ENCODE measurements around the gene DNTTIP2.
"Not testable (repeated sequence)": the region's sequence is repeated elsewhere in the genome, so short reads cannot be mapped to it uniquely, and the experiment has no call there.

Gene DNTTIP2

GRCh38 chr1:93877529-93877928 lies 1.5 kb downstream of the DNTTIP2 start:
- no peak for DNase-seq (ENCODE audit: low read depth, low spot score)

GRCh38 chr1:93876244-93876643 lies 2.8 kb downstream of the DNTTIP2 start:
- DNase-seq (ENCODE audit: low read depth, low spot score) = no peak

GRCh38 chr1:93874025-93874651 lies 4.9 kb downstream of the DNTTIP2 start:
- DNase-seq (ENCODE audit: low read depth, low spot score) = no peak

- no peak for DNase-seq (ENCODE audit: low read depth, low spot score)
Measured at GRCh38 chr1:93871366-93871765, 7.6 kb downstream of the DNTTIP2 start.

- no peak for DNase-seq (ENCODE audit: low read depth, low spot score)
Measured at GRCh38 chr1:93869653-93870052, 9.4 kb downstream of the DNTTIP2 start.

GRCh38 chr1:93868492-93868891 lies 10.5 kb downstream of the DNTTIP2 start:
- DNase-seq (ENCODE audit: low read depth, low spot score) = not testable (repeated sequence)

- no peak for DNase-seq (ENCODE audit: low read depth, low spot score)
Measured at GRCh38 chr1:93865253-93865652, 13.8 kb downstream of the DNTTIP2 start.

- no peak for DNase-seq (ENCODE audit: low read depth, low spot score)
Measured at GRCh38 chr1:93864175-93864574, 14.8 kb downstream of the DNTTIP2 start.

GRCh38 chr1:93857653-93858052 lies 21.4 kb downstream of the DNTTIP2 start:
- not testable (repeated sequence) for DNase-seq (ENCODE audit: low read depth, low spot score)

GRCh38 chr1:93855983-93856382 lies 23.0 kb downstream of the DNTTIP2 start:
- DNase-seq (ENCODE audit: low read depth, low spot score) = not testable (repeated sequence)

- no peak for DNase-seq (ENCODE audit: low read depth, low spot score)
Measured at GRCh38 chr1:93853940-93854339, 25.1 kb downstream of the DNTTIP2 start.

GRCh38 chr1:93851878-93852277 lies 27.1 kb downstream of the DNTTIP2 start:
- DNase-seq (ENCODE audit: low read depth, low spot score) = no peak

GRCh38 chr1:93851327-93851712 lies 27.7 kb downstream of the DNTTIP2 start:
- DNase-seq (ENCODE audit: low read depth, low spot score) = no peak

- not testable (repeated sequence) for DNase-seq (ENCODE audit: low read depth, low spot score)
Measured at GRCh38 chr1:93850687-93851326, 28.2 kb downstream of the DNTTIP2 start.

GRCh38 chr1:93848350-93848883 lies 30.6 kb downstream of the DNTTIP2 start:
- no peak for DNase-seq (ENCODE audit: low read depth, low spot score)

- DNase-seq (ENCODE audit: low read depth, low spot score) = no peak
Measured at GRCh38 chr1:93847811-93848288, 31.2 kb downstream of the DNTTIP2 start.

- DNase-seq (ENCODE audit: low read depth, low spot score) = no peak
Measured at GRCh38 chr1:93846992-93847810, 31.8 kb downstream of the DNTTIP2 start.

- DNase-seq (ENCODE audit: low read depth, low spot score) = no peak
Measured at GRCh38 chr1:93846206-93846991, 32.6 kb downstream of the DNTTIP2 start.

- no peak for DNase-seq (ENCODE audit: low read depth, low spot score)
Measured at GRCh38 chr1:93845538-93846205, 33.3 kb downstream of the DNTTIP2 start.

GRCh38 chr1:93844262-93845045 lies 34.6 kb downstream of the DNTTIP2 start:
- no peak for DNase-seq (ENCODE audit: low read depth, low spot score)

Data from brain pericyte (primary cell).